SK-N-SH (cell line): ENCODE measurements around the gene ELANE. TPM values are rescaled to one million over a fixed set of nuclear protein-coding genes. Genes with fewer than 3 reads are reported as not detected.
A peak's percentile ranks its signal among the peaks of the same experiment; 100 is the strongest.

Source experiments
- CTCF ChIA-PET: fragments of 300-600, 350-600 bp; formaldehyde crosslinking; extraction: SDS; loops from one replicate; lab custom pipeline; 2021; lab: Yijun Ruan, JAX
- POLR2A ChIA-PET: fragments of 350-600 bp; sonication (Branson Sonifier 250); formaldehyde crosslinking; extraction: SDS; loops from one replicate; lab custom pipeline; 2020; ENCODE audit warnings: antibody characterized with exemption, inconsistent platforms; lab: Yijun Ruan, JAX
- DNase-seq: peaks from one replicate; pipeline ENCODE4 v3.0.0; 2012
- H2AFZ ChIP-seq: fragments of 200-600 bp; sonication (generic); 2 replicates; pipeline ENCODE4 v1.8.1; 2016; ENCODE audit warnings: antibody characterized with exemption, mild to moderate bottlenecking, low read depth
- H3F3A ChIP-seq: fragments of 200-600 bp; sonication (generic); replicated peaks from 2 replicates; pipeline ENCODE3; 2016; ENCODE audit warnings: antibody characterized with exemption, mild to moderate bottlenecking; ENCODE audit not compliant: insufficient read depth
- H3K27ac ChIP-seq, 2 experiments: fragments of 200-500 bp in 1 of 2; fragments of 200-600 bp in 1 of 2; sonication (Bioruptor generic) in 1 of 2; sonication (generic), shearing (Covaris generic) in 1 of 2; 2 replicates each; pipeline versions ENCODE4 v1.5.1 to v1.6.1; 2014 to 2016; ENCODE audit warnings: low read depth in 2 of 2, inconsistent platforms in 1 of 2, low read length in 1 of 2, mild to moderate bottlenecking in 1 of 2, mixed read lengths in 1 of 2
- H3K27me3 ChIP-seq: fragments of 200-600 bp; sonication (generic), shearing (Covaris generic); 2 replicates; pipeline ENCODE4 v1.6.1; 2016; ENCODE audit warnings: mixed run types; ENCODE audit not compliant: insufficient read depth
- H3K36me3 ChIP-seq, 2 experiments: fragments of 200-500 bp in 1 of 2; fragments of 200-600 bp in 1 of 2; sonication (Bioruptor generic) in 1 of 2; sonication (generic) in 1 of 2; replicated peaks in 1 of 2; 2 replicates each; pipeline versions ENCODE3 to v1.5.1; 2014 to 2016; ENCODE audit warnings: low read length in 1 of 2, mild to moderate bottlenecking in 1 of 2; ENCODE audit not compliant: insufficient read depth in 2 of 2, control insufficient read depth in 1 of 2
- H3K4me1 ChIP-seq, 2 experiments: fragments of 200-500 bp in 1 of 2; fragments of 200-600 bp in 1 of 2; sonication (Bioruptor generic) in 1 of 2; sonication (generic), shearing (Covaris generic) in 1 of 2; 2 replicates each; pipeline versions ENCODE4 v1.5.1 to v1.6.1; 2014 to 2016; ENCODE audit warnings: low read depth in 1 of 2, low read length in 1 of 2, mixed run types in 1 of 2; ENCODE audit not compliant: insufficient read depth in 2 of 2, control insufficient read depth in 1 of 2
- H3K4me2 ChIP-seq: fragments of 200-600 bp; sonication (generic), shearing (Covaris generic); 2 replicates; pipeline ENCODE4 v1.6.1; 2017; ENCODE audit warnings: mixed run types
- H3K4me3 ChIP-seq, 2 experiments: fragments of 200-500 bp in 1 of 2; fragments of 200-600 bp in 1 of 2; sonication (Bioruptor generic) in 1 of 2; sonication (generic), shearing (Covaris generic) in 1 of 2; 2 replicates each; pipeline versions ENCODE4 v1.5.1 to v1.8.1; 2014 to 2016; ENCODE audit warnings: low read depth in 2 of 2, inconsistent platforms in 1 of 2, low read length in 1 of 2, mild to moderate bottlenecking in 1 of 2, mixed read lengths in 1 of 2, moderate library complexity in 1 of 2
- H3K79me2 ChIP-seq: fragments of 200-600 bp; sonication (generic); 2 replicates; pipeline ENCODE4 v1.8.1; 2017; ENCODE audit warnings: mild to moderate bottlenecking; ENCODE audit not compliant: insufficient read depth
- H3K9ac ChIP-seq: fragments of 200-600 bp; sonication (generic); 2 replicates; pipeline ENCODE4 v1.6.1; 2017; ENCODE audit warnings: mixed run types
- H3K9me2 ChIP-seq: fragments of 200-600 bp; sonication (generic); 2 replicates; pipeline ENCODE4 v1.6.1; 2017; ENCODE audit warnings: mixed run types
- H3K9me3 ChIP-seq: fragments of 200-600 bp; sonication (generic); 2 replicates; pipeline ENCODE4 v1.6.1; 2017; ENCODE audit warnings: mixed run types, mild to moderate bottlenecking, moderate library complexity
- H4K20me1 ChIP-seq: fragments of 200-600 bp; sonication (generic); 2 replicates; pipeline ENCODE4 v1.6.1; 2017; ENCODE audit warnings: mild to moderate bottlenecking, mixed run types; ENCODE audit not compliant: insufficient read depth
- CHD2 ChIP-seq: fragments of 150-350 bp; IDR thresholded peaks from 2 replicates; pipeline ENCODE4 v1.6.1; 2018; ENCODE audit warnings: low read length; ENCODE audit not compliant: partially characterized antibody
- EP300 ChIP-seq, 2 experiments: IDR thresholded peaks; 2 replicates each; pipeline versions ENCODE4 v1.4.0 to v1.6.1; 2012; ENCODE audit warnings: borderline replicate concordance in 1 of 2, low read depth in 1 of 2, low read length in 1 of 2
- FOSL2 ChIP-seq: IDR thresholded peaks from 2 replicates; pipeline ENCODE4 v1.4.0; 2012; ENCODE audit warnings: low read depth, mild to moderate bottlenecking, moderate library complexity, borderline replicate concordance
- FOXJ3 ChIP-seq: sonication (generic); formaldehyde crosslinking; IDR thresholded peaks from 2 replicates; pipeline ENCODE4 v1.5.1; 2020; ENCODE audit warnings: mild to moderate bottlenecking, missing genetic modification reagents
- FOXM1 ChIP-seq: IDR thresholded peaks from 2 replicates; pipeline ENCODE4 v1.4.0; 2012; ENCODE audit warnings: low read depth, mild to moderate bottlenecking
- GABPA ChIP-seq: IDR thresholded peaks from 2 replicates; pipeline ENCODE4 v1.4.0; 2012; ENCODE audit warnings: low read depth, mild to moderate bottlenecking
- IRF3 ChIP-seq: fragments of 150-350 bp; IDR thresholded peaks from 2 replicates; pipeline ENCODE4 v1.6.1; 2016; ENCODE audit warnings: mild to moderate bottlenecking, low read depth, low read length
- MAX ChIP-seq: IDR thresholded peaks from 2 replicates; pipeline ENCODE4 v1.4.0; 2012; ENCODE audit warnings: low read depth
- MXI1 ChIP-seq: IDR thresholded peaks from 2 replicates; pipeline ENCODE4 v1.6.1; 2012; ENCODE audit warnings: mild to moderate bottlenecking, low read depth, low read length, improper control_type of control experiment
- NFIC ChIP-seq: IDR thresholded peaks from 2 replicates; pipeline ENCODE4 v1.4.0; 2012; ENCODE audit warnings: borderline replicate concordance
- NRF1 ChIP-seq: IDR thresholded peaks from 2 replicates; pipeline ENCODE4 v1.6.1; 2012; ENCODE audit warnings: low read depth, mild to moderate bottlenecking, low read length
- POLR2AphosphoS5 ChIP-seq: IDR thresholded peaks from 2 replicates; pipeline ENCODE4 v1.6.1; 2012; ENCODE audit warnings: low read depth, low read length
- RAD21 ChIP-seq: IDR thresholded peaks from 2 replicates; pipeline ENCODE4 v1.6.1; 2012; ENCODE audit warnings: mild to moderate bottlenecking, low read length
- RCOR1 ChIP-seq: fragments of 150-350 bp; IDR thresholded peaks from 2 replicates; pipeline ENCODE4 v1.6.1; 2017; ENCODE audit warnings: antibody characterized with exemption, low read length
- RXRA ChIP-seq: IDR thresholded peaks from 2 replicates; pipeline ENCODE4 v1.4.0; 2012; ENCODE audit warnings: low read depth, mild to moderate bottlenecking, borderline replicate concordance
- SIN3A ChIP-seq: IDR thresholded peaks from 2 replicates; pipeline ENCODE4 v1.6.1; 2012; ENCODE audit warnings: low read depth, mild to moderate bottlenecking, low read length, moderate library complexity, borderline replicate concordance
- SMC3 ChIP-seq: IDR thresholded peaks from 2 replicates; pipeline ENCODE4 v1.6.1; 2012; ENCODE audit warnings: low read depth, low read length, improper control_type of control experiment
- TAF1 ChIP-seq: IDR thresholded peaks from 2 replicates; pipeline ENCODE4 v1.6.1; 2012; ENCODE audit warnings: low read depth, mild to moderate bottlenecking, low read length, moderate library complexity, borderline replicate concordance
- ZBTB33 ChIP-seq: IDR thresholded peaks from 2 replicates; pipeline ENCODE4 v1.4.0; 2012; ENCODE audit warnings: low read depth, borderline replicate concordance
- WGBS: methylation state at CpG from one replicate; pipeline ENCODE4 v1.1.6; 2017; ENCODE audit warnings: low lambda C conversion rate; 5-methylcytosine and 5-hydroxymethylcytosine counted together
- polyA plus RNA-seq, 3 experiments: library from polyadenylated mRNA; depleted of rRNA; stranded (reverse); fragments of >200 nt; gene quantifications; 2 replicates each; pipeline ENCODE4 v1.2.3, GENCODE V29; 2012

The ELANE gene
- polyA plus RNA-seq, 1 of the 3 experiments (the other 2 are of a cell fraction), result not detected

GRCh38 chr19:870314-870713 is 18.2 kb downstream of the ELANE start (continued):
- no peak for TF ChIP-seq MAX
- TF ChIP-seq EP300 (IDR thresholded peaks at IDR 0.05; ENCODE audit: borderline replicate concordance in 1 of 2, low read depth in 1 of 2, low read length in 1 of 2), result no peak
- no peak for TF ChIP-seq FOSL2
- TF ChIP-seq IRF3, result no peak
- no peak for TF ChIP-seq SIN3A
- TF ChIP-seq NRF1, result no peak
- TF ChIP-seq GABPA, result no peak
- no peak for TF ChIP-seq NFIC
- no peak for TF ChIP-seq RXRA
- TF ChIP-seq FOXM1, result no peak
- TF ChIP-seq, all 33 proteins: peak for 0

GRCh38 chr19:870963-871401 is 18.9 kb downstream of the ELANE start:
- H3K9ac ChIP-seq, result no peak overlapping the region
- no peaks in the 10 kb centered on the region for H3K9me2 ChIP-seq
- no peaks in the 10 kb centered on the region for H3K27me3 ChIP-seq
- no peaks in the 10 kb centered on the region for H4K20me1 ChIP-seq
- H3K4me3 ChIP-seq, result no peak overlapping the region
- H3F3A ChIP-seq, result peaks cover 22% of the 10 kb centered on the region
- DNase-seq, result peak; percentile 93
- ChIA-PET CTCF (interaction anchor here (0.9 to 1.3 kb wide), 4 partner anchors 14 to 112 kb away, joined by 3 to 5 read pairs (median 3); no protein-coding TSS in a partner anchor), POLR2A (interaction anchor here (0.7 kb wide), 1 partner anchor 8 kb away, joined by 3 read pairs; no protein-coding TSS in a partner anchor)
- H3K36me3 ChIP-seq, result peaks cover 3 to 40% of the 10 kb centered on the region in 2 experiments
- H2AFZ ChIP-seq, result no peak overlapping the region
- no peaks in the 10 kb centered on the region for H3K9me3 ChIP-seq
- H3K79me2 ChIP-seq, result no peaks in the 10 kb centered on the region
- peaks cover 4 to 16% of the 10 kb centered on the region in 2 experiments; a peak in 2 of 4 replicates for H3K4me1 ChIP-seq
- 82% methylated on average over 7 of the region's 28 CpGs for WGBS
- H3K27ac ChIP-seq, result peak overlapping the region in 1 of 2 experiments; percentile 76; a peak in 2 of 4 replicates
- no peak overlapping the region for H3K4me2 ChIP-seq
- TF ChIP-seq ZBTB33, result no peak
- TF ChIP-seq CHD2, result no peak
- TF ChIP-seq RXRA, result no peak
- TF ChIP-seq RCOR1, result peak; percentile 45; the same call in 1 of the 2 replicates
- TF ChIP-seq MXI1, result no peak; the same call in 1 of the 2 replicates
- TF ChIP-seq SIN3A, result no peak
- no peak for TF ChIP-seq FOXM1
- TF ChIP-seq SMC3, result peak; percentile 7; the same call in 1 of the 2 replicates
- no peak for TF ChIP-seq TAF1
- no peak for TF ChIP-seq POLR2AphosphoS5
- TF ChIP-seq RAD21, result peak; percentile 13; the same call in 1 of the 2 replicates
- TF ChIP-seq FOXJ3 (CRISPR knock-in tag), result 0 out of 2 replicates have a peak, but pooled peaks have one; percentile 49
